HUDEP-2 (cell line): ENCODE measurements around the gene TMEM108.

Experiments
- DNase-seq, 76 experiments: peaks; one replicate each; lab custom pipeline; 2025; ENCODE audit not compliant: unreplicated experiment in 76 of 76; lab: John Stamatoyannopoulos, UW

TMEM108 gene

GRCh38 chr3:133159498-133160475 lies 121.6 kb downstream of the TMEM108 start:
- DNase-seq = peak in 12 of 76 experiments; percentile 2 to 58 (median 24)

GRCh38 chr3:133161656-133162055 lies 123.5 kb downstream of the TMEM108 start:
- no peak for DNase-seq

GRCh38 chr3:133162265-133162664 lies 124.1 kb downstream of the TMEM108 start:
- no peak for DNase-seq

GRCh38 chr3:133162670-133163305 lies 124.6 kb downstream of the TMEM108 start:
- DNase-seq = no peak

- no peak for DNase-seq
Measured at GRCh38 chr3:133167340-133168024, 129.3 kb downstream of the TMEM108 start.

- DNase-seq = no peak
Measured at GRCh38 chr3:133168025-133168401, 129.8 kb downstream of the TMEM108 start.

- DNase-seq = no peak
Measured at GRCh38 chr3:133169331-133170068, 131.3 kb downstream of the TMEM108 start.

GRCh38 chr3:133171831-133172230 lies 133.6 kb downstream of the TMEM108 start:
- no peak for DNase-seq

GRCh38 chr3:133181392-133182150 lies 143.4 kb downstream of the TMEM108 start:
- DNase-seq = no peak

- DNase-seq = no peak
Measured at GRCh38 chr3:133187870-133188379, 149.7 kb downstream of the TMEM108 start.

- no peak for DNase-seq
Measured at GRCh38 chr3:133188996-133189395, 150.8 kb downstream of the TMEM108 start.

- DNase-seq = no peak
Measured at GRCh38 chr3:133189893-133190292, 151.7 kb downstream of the TMEM108 start.

- no peak for DNase-seq
Measured at GRCh38 chr3:133191818-133192217, 153.6 kb downstream of the TMEM108 start.

- DNase-seq = no peak
Measured at GRCh38 chr3:133192363-133192945, 154.3 kb downstream of the TMEM108 start.

- DNase-seq = no peak
Measured at GRCh38 chr3:133192967-133193366, 154.8 kb downstream of the TMEM108 start.

GRCh38 chr3:133196527-133196926 lies 158.3 kb downstream of the TMEM108 start:
- no peak for DNase-seq

GRCh38 chr3:133197619-133198018 lies 159.4 kb downstream of the TMEM108 start:
- no peak for DNase-seq

GRCh38 chr3:133206921-133207320 lies 168.7 kb downstream of the TMEM108 start:
- no peak for DNase-seq

- DNase-seq = no peak
Measured at GRCh38 chr3:133208184-133208583, 170.0 kb downstream of the TMEM108 start.
